Hypothalamus (tissue), 51 donors: ENCODE measurements around the gene PVALEF.

Experiments
- DNase-seq, 51 donors: peaks; one replicate each; lab custom pipeline; 2025; lab: John Stamatoyannopoulos, UW

PVALEF gene

DNA sequence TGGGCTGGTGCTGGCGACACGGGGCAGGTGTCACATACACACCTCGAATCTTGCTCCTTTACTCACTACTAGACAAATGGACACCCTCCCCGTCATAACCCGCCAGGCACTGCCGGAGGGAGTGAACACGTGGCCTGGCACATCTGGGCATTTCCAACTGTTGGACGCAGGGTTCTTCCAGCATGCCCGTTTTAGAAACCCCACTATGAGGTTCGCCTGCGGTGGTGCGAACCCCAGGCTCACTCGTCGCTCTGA, 64.3 kb downstream of the PVALEF start:
- DNase-seq, result no peak

DNA sequence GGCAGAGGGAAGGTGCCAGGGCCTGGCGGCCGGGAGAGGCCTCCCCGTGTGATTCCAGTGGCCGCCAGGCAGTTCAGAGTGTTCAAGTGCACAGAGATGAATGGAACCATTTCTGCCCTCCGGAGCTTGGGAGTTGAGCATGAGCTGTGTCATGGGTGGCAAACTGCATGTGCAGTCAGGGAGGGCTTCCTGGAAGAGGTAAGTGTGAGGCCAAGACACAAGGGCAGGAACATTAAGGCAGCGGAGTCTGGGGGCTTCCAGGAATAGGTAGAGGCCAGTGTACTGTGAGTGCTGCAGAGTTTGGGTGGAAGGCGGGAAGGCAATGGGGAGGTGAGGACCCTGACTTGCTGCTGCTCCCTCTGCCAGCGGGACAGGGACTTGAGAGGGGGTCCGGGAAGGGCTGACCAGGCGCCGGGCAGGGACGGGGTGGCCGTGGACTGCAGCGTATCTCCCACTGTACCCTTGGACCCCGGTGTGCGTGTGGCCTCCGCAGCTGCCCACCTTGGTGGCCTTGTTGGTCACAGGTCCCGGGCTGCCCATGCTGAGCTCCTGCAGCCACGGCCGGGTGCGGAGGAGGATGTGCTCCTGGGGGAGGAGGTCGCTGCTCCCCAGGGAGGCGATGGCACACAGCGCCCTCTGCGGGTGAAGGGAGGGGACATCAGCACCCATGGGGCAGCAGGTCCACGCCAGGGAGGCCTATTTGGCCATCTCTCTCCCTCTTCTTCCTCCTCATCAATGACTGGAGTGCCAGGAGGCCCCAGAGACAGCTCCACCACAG, 64.9 kb downstream of the PVALEF start:
- no peak for DNase-seq

DNA sequence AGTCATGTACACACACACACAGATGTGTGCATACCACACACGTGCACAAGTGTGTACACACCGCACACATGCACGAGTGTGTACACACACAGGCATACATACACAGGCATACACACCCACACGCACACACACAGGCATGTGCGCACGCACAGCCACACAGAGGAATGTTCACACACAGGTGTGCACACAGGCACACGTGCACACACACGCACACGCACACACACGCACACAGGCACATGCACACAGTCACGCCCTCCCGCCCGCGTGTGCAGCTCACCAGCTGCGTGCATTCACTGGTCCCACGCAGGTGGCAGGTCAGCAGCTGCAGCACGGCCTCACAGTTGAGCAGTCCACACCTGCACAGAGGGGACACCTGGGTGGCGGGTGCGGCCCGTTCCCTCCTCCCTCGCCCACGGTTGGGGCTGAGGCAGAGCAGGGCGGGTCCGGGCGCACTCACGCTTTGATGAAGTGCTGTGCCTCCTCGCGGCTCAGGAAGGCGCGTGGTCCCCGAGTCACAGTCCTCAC, 65.9 kb downstream of the PVALEF start:
- no peak for DNase-seq

DNA sequence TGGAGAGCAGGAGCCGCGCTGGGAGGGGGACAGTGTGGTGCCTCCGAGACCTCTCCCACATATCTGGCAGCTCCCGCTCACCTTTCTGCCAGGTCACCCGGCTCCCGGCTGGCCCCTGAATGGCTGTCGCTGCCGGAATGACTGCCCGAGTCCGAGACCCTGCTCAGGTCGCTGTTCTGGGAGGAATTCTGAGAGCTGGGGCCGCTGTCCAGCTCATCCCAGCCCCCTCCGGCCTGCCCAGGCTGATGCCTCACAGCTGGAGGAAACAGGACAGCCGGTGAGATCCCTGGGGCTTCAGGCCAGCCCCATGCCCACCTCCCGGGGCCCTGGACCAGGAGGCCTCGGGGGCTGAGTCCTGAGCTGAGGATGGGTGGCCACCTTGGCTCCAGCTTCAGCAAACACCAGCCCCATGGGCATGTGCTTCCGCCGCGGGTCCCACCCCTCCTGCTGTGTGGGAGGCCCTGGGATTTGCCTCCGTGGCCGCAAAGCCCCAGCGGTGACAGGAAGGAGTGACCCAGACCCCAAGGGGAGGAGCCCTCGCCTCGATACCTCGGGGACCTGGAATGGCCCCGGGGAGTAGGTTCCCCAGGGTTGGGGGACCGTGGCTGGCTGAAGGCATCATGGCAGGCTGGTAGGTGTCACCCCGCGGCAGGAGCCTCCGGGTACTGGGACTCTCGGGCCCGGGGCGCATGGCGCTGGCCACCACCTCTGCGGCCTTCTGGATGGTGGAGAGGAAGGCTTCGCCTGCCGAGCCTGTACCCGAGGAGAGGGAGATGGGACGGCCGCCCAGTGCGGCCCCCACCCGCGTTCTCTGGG, 66.7 kb downstream of the PVALEF start:
- DNase-seq, result no peak
